Fibroblast of the aortic adventitia (primary cell): ENCODE measurements around the gene MTF1. TPM values are rescaled to one million over a fixed set of nuclear protein-coding genes. Genes with fewer than 3 reads are reported as not detected.
A peak's percentile ranks its signal among the peaks of the same experiment; 100 is the strongest.

Experiments
- DNase-seq: peaks from one replicate; pipeline ENCODE4 v3.0.0-alpha.2; 2010; ENCODE audit warnings: low read depth
- H3K4me3 ChIP-seq: 2 replicates; pipeline ENCODE4 v1.5.1; 2011; ENCODE audit warnings: low read depth, mild to moderate bottlenecking, control low read depth, low read length, moderate library complexity
- CTCF ChIP-seq: IDR thresholded peaks from 2 replicates; pipeline ENCODE4 v1.5.1; 2011; ENCODE audit warnings: mild to moderate bottlenecking, low read length, control low read depth, inconsistent platforms; ENCODE audit not compliant: insufficient read depth
- small RNA-seq: library from RNA; depleted of rRNA; stranded (forward); fragments of <200 nt; gene quantifications from one replicate; pipeline ENCODE3, GENCODE V24; 2012
- total RNA-seq: library from RNA; depleted of rRNA; stranded (reverse); fragments of >200 nt; gene quantifications from 2 replicates; pipeline ENCODE4 v1.2.3, GENCODE V29; 2012; ENCODE audit warnings: low replicate concordance

Gene MTF1
- total RNA-seq, 1 donor = 4.7 TPM

GRCh38 chr1:37764414-37764825, 95.0 kb downstream of the MTF1 start:
- no peak overlapping the region for H3K4me3 ChIP-seq
- TF ChIP-seq CTCF = no peak
- peak; percentile 45 for DNase-seq

GRCh38 chr1:37763791-37764413, 95.5 kb downstream of the MTF1 start:
- TF ChIP-seq CTCF = no peak
- DNase-seq = no peak
- no peak overlapping the region for H3K4me3 ChIP-seq

GRCh38 chr1:37762516-37762915, 96.9 kb downstream of the MTF1 start:
- no peak for TF ChIP-seq CTCF
- no peak overlapping the region for H3K4me3 ChIP-seq
- DNase-seq = no peak

GRCh38 chr1:37761416-37762095, 97.8 kb downstream of the MTF1 start:
- no peak overlapping the region for H3K4me3 ChIP-seq
- no peak for DNase-seq
- no peak for TF ChIP-seq CTCF

Small RNA genes lying within 50 kb of the gene (small RNA-seq; reads per million reads assigned to genes)
- gene RF00092 (not detected), gene RNU6-584P (not detected)

Other genes with a start within 250 kb of the MTF1 start
- gene RSPO1, start 224.7 kb downstream of the MTF1 start, total RNA-seq = 0.49 TPM in 1 of 2 replicates, not detected in the other
- gene CDCA8, start 167.1 kb downstream of the MTF1 start, total RNA-seq = 0.25 and 12.8 TPM in 2 replicates
- gene EPHA10, start 94.5 kb downstream of the MTF1 start, total RNA-seq = not detected in 2 replicates
- gene MANEAL, start 65.7 kb downstream of the MTF1 start, total RNA-seq = 0.65 and 0.99 TPM in 2 replicates
- 14.5 and 24.0 TPM in 2 replicates for gene C1orf122, start 51.8 kb downstream of the MTF1 start, total RNA-seq
- 3.1 and 8.9 TPM in 2 replicates for gene YRDC, start 51.4 kb downstream of the MTF1 start, total RNA-seq
- gene INPP5B, start 87.5 kb upstream of the MTF1 start, total RNA-seq = 26.8 and 35.5 TPM in 2 replicates
- gene SF3A3, start 130.4 kb upstream of the MTF1 start, total RNA-seq = 75.2 and 87.7 TPM in 2 replicates
- 6.1 and 15.6 TPM in 2 replicates for gene FHL3, start 145.9 kb upstream of the MTF1 start, total RNA-seq
- gene UTP11, start 153.1 kb upstream of the MTF1 start, total RNA-seq = 23.1 and 68.1 TPM in 2 replicates
- not detected in 2 replicates for gene POU3F1, start 187.2 kb upstream of the MTF1 start, total RNA-seq